Brain microvascular endothelial cell (primary cell): ENCODE data around the gene SOWAHB.

Source experiments
- DNase-seq: peaks from one replicate; pipeline ENCODE4 v3.0.0-alpha.2; 2020
- H3K27ac ChIP-seq: fragments of 250-450 bp; sonication (Bioruptor Pico); 2 replicates; pipeline ENCODE4 v1.5.1; 2020; ENCODE audit warnings: mild to moderate bottlenecking, moderate library complexity
- H3K27me3 ChIP-seq: fragments of 250-450 bp; sonication (Bioruptor Pico); replicated peaks from 2 replicates; pipeline ENCODE4 v1.5.1; 2020; ENCODE audit warnings: mild to moderate bottlenecking
- H3K36me3 ChIP-seq: fragments of 250-450 bp; sonication (Bioruptor Pico); replicated peaks from 2 replicates; pipeline ENCODE4 v1.5.1; 2020; ENCODE audit warnings: mild to moderate bottlenecking
- H3K4me3 ChIP-seq: 2 replicates; pipeline ENCODE4 v1.5.1; 2011; ENCODE audit warnings: low read depth, mild to moderate bottlenecking, control low read depth, low read length, moderate library complexity
- in situ Hi-C: cut with HindIII; loops from 2 replicates; pipeline ENCODE4 v1.10.0; 2017; ENCODE audit warnings: low sequenced_read_pairs, low pct_ligation_motif_present
- TF ChIP-seq, protein P1 (sequence below): IDR thresholded peaks from 2 replicates; pipeline ENCODE4 v1.5.1; 2011; ENCODE audit warnings: low read depth, mild to moderate bottlenecking, moderate library complexity, low read length, control low read depth, inconsistent platforms; ENCODE audit errors: missing control alignments

The SOWAHB gene

DNA sequence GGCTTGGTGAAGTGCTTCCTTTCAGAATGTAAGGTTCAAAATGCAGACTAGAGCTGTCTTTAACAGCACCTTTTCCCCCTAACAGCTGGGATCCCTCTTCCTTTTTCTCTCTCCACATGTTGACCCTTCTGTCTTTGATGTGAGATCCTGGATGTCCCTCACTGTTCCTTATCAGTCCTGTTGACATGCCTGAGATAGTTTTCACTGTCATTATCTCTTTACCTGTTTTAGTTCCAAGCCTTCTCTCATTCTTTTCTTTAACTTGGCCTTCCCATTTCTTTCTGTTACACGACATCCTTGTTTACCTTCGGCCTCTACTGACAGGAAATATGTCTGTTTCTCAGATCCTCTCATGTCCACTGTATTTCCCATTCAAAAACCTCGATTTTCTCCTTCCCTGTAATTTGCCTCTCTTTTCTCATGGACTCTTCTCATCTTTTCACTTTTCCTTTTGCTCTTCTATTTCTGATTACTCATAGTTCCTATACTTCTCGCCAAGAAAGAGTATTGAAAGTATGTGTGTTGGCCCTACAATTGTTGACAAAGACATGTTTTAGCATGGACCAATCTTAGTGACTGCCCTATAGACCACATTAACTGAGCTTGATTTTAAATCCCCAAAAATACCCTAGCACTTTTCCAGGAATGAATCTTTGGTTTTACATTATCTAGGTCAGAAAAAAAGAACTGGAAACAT lies 1.2 kb upstream of the SOWAHB start:
- H3K27me3 ChIP-seq: peaks cover 7% of the 10 kb centered on the region
- DNase-seq: no peak
- in situ Hi-C loops: no loop called here

DNA sequence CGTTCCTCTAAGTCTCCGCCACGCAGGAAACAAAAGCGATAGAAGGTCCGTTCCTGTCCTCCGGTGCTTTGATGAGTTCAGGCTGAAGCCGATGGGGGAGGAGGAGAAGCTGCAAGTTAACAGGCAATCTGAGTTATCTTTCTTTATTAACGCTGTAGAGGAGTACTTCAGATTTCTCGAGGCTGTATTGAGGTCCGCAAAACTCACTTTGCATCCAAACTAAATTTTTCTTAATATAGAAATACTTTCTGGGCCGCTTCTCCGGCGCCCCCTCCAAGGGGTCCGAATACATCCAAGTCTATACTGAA lies 395 bp upstream of the SOWAHB start:
- peaks cover 7% of the 10 kb centered on the region for H3K27me3 ChIP-seq
- TF ChIP-seq, protein P1, sequence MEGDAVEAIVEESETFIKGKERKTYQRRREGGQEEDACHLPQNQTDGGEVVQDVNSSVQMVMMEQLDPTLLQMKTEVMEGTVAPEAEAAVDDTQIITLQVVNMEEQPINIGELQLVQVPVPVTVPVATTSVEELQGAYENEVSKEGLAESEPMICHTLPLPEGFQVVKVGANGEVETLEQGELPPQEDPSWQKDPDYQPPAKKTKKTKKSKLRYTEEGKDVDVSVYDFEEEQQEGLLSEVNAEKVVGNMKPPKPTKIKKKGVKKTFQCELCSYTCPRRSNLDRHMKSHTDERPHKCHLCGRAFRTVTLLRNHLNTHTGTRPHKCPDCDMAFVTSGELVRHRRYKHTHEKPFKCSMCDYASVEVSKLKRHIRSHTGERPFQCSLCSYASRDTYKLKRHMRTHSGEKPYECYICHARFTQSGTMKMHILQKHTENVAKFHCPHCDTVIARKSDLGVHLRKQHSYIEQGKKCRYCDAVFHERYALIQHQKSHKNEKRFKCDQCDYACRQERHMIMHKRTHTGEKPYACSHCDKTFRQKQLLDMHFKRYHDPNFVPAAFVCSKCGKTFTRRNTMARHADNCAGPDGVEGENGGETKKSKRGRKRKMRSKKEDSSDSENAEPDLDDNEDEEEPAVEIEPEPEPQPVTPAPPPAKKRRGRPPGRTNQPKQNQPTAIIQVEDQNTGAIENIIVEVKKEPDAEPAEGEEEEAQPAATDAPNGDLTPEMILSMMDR: no peak
- DNase-seq: no peak
- H3K27ac ChIP-seq: no peak overlapping the region
- in situ Hi-C loops: no loop called here
- peak overlapping the region; percentile 49 for H3K4me3 ChIP-seq
- H3K36me3 ChIP-seq: no peaks in the 10 kb centered on the region

More for the DNA sequence above, 1.2 kb upstream of the SOWAHB start:
- TF ChIP-seq, protein P1: no peak
- Histone ChIP-seq H3K36me3 (no peaks in the 10 kb centered on the region), H3K27ac (no peak overlapping the region), H3K4me3 (no peak overlapping the region)

DNA sequence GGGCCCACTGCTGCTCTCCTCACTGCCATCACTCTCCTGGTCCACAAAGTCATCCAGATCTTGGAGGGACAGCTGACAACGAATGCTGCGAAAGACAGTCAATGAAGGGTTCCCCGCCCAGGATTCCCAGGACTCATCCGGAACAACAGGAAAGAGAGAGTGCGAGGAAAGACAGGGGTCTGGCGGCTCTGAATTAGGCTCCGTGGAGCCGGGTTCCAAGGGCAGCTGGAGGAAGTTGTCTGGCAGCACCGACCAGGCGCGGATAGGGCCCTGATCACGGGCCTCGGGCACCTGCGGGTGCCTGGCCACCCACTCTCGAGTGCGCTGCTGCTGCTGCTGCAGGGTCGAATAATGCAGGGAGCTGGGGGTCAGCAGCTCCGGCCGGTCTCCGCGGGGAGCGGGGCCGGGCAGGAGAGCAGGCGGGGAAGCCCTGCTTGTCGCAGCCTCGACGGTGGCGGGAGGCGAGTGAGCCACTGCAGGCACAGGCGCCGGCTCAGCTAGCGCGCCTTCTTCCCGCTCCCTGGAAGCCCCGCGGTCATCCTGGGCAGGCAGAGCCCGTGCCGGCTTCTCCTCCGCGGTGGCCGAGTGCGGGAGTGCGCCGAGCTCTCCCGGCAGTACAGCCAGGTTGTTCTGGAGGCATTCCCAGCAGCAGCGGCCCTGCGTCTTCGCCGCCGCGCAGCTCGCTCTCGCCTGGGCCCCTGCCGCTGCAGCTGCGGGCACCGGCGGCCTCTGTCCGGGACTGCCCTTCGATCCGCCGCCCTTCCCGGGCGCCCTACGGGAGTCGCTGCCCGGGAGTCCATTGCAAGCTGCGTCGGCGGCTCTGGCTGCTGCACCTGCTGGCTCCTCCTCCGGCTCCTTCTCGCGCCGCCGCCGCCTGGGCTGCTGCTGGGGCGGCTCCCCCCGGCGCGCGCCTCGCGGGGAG lies 1.1 kb downstream of the SOWAHB start:
- DNase-seq: no peak
- H3K4me3 ChIP-seq: peak overlapping the region; percentile 39
- TF ChIP-seq, protein P1: no peak
- H3K36me3 ChIP-seq: no peaks in the 10 kb centered on the region
- H3K27ac ChIP-seq: no peak overlapping the region
- in situ Hi-C loops: no loop called here
- H3K27me3 ChIP-seq: peaks cover 7% of the 10 kb centered on the region

DNA sequence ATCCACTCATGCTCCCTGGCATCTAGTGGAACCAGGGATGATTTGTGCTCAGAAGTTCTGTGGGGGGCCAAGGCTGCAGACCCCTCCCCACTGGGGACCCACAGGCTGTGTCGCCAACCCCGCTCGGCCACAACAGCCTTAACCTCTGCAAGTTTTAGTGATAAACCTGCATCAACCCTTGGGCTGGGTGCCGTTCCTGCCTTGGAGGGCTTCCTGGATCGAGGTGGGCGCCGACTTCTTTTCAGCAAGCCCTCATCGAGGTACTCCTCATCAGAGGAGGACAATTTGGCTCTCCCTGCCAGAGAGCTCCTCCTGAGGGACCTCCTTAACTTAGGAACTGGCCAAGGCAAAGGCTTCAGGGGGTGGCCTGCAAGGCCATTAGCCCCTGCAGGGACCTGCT lies 1.9 kb downstream of the SOWAHB start:
- TF ChIP-seq, protein P1: no peak

DNA sequence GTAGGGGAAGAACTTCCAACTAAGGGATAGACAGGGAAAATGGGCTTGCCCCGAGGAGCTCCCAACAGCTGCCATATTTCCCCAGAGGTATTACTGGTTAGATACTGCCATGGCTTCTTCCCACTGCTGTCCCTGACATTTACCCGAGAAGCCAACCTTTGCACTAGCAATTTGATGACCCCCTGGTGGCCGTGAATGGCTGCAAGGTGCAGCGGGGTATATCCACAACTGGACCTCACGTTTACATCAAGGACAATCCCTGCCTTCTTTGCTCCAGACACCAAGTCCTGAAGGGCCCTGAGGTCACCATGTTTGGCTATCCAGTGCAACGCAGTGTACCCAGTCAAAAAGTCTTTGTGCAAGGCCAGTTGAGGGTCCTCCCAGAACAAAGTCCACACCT lies 2.3 kb downstream of the SOWAHB start:
- H3K27me3 ChIP-seq: peaks cover 7% of the 10 kb centered on the region
- H3K36me3 ChIP-seq: no peaks in the 10 kb centered on the region
- TF ChIP-seq, protein P1: peak; percentile 32
- no peak for DNase-seq
- H3K4me3 ChIP-seq: no peak overlapping the region
- in situ Hi-C loops: no loop called here
- H3K27ac ChIP-seq: no peak overlapping the region

More for the DNA sequence above, 1.9 kb downstream of the SOWAHB start:
- Histone ChIP-seq H3K36me3 (no peaks in the 10 kb centered on the region), H3K4me3 (no peak overlapping the region), H3K27ac (no peak overlapping the region), H3K27me3 (peaks cover 7% of the 10 kb centered on the region)
- in situ Hi-C loops: no loop called here
- DNase-seq: no peak
